HK-2 (cell line): Measurements from ENCODE around the gene DDX42.
"Not testable (repeated sequence)": the region's sequence is repeated elsewhere in the genome, so short reads cannot be mapped to it uniquely, and the experiment has no call there.

Experiments
- DNase-seq: peaks from one replicate; pipeline ENCODE4 v3.0.0-alpha.2; 2018; ENCODE audit not compliant: unreplicated experiment

Gene DDX42

DNA sequence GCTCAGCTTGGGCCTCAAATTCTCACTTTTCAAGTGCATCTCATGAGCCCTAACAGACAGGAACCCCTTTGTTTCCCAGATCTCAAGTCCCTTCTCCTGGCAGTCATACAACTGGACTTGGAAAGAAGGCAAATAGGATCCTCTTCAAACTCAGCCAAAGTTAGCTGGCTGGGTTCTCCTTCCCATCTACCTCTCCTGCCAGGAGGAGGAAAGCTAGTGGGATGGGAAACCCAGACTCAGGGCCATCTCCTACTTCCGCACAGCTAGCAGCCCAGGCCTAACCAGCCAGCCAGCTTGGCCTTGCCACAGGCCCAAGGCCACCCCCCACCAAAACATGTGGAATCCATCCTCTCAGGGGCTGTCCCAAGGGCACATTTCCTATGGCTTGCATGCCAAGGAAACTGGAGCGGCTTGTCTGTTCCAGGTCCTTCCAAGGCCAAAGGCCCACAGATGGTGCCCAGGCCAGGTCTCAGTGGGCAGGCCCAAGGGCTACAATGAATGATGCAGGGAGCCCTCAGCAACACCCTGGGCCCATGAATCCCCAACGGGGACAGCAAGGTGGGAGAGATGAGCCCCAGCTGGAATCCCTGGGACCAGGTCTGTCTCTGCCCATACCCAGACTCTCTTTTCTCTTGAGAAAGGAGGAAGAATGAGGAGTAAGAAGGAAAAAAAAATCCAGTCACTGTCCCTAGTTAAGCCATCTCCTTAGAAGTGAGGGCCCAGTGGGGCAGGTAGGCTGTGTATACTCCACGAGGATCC, 66.8 kb downstream of the DDX42 start:
- no peak for DNase-seq

DNA sequence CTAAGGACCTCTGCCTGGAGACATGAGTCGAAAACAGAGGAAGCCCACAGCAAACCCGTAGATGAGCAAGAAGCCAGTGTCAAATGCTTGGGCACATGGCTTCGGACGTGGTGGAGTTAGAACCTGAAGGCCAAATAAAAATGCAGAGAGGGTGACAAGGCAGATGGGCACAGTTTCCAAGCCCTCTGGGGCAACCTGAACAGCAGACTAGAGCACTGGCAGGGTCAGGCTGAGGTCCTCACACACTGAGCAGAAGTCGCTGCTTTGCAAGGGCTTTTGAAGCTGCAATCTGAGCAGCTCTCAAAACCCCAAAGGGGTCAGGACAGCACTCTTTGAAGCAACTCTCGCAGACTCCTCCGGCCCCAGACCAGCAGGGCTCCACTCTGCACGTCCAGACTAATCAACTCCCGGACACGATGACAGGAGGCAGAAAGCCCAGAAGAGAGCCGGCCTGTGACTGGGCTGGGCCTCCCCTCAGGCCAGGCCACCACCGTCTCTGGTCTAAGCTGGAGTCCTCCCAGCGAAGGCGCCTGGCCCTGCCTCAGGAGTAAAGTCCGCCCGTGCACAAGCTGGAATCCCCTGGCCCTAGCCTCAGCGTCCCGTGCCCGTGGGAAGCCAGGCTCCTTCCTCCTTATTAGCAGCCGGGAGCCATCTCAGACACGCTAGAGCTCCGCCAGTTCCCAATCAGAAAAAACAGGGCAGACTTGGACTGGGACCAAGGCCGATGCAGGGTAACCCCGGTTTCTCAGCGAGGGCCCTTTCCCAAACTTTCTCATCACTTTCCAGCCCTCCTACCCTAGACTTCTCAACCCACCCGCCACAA, 67.6 kb downstream of the DDX42 start:
- peak; percentile 57 for DNase-seq

GRCh38 chr17:63842173-63842539, 68.2 kb downstream of the DDX42 start:
- peak; percentile 43 for DNase-seq

- DNase-seq: peak; percentile 99
Observed at GRCh38 chr17:63842540-63843386, 68.8 kb downstream of the DDX42 start, which contains the start of gene SMARCD2. SMARCD2 (minus strand) TSS chr17:63842685; CDS start chr17:63842674, 11 bp downstream.

GRCh38 chr17:63843387-63843888, 69.5 kb downstream of the DDX42 start:
- peak; percentile 67 for DNase-seq

- DNase-seq: no peak
Observed at GRCh38 chr17:63843910-63844677, 70.1 kb downstream of the DDX42 start.

DNA sequence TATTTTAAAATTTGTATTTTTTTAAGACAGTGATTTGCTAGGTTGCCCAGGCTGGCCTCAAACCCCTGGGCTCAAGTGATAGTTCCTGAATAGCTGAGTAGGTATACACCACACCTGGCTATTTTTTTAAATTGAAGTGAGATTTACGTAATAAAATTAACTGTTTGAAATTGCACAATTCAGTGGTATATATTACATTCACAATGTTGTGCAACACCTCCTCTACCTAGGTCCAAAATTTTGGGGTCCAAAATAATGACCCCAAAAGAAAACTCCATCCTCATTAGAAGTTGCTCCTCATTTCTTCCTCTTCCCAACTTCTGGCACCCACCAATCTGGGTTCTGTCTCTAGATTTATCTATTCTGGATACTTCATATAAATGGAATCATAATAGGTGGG, 71.5 kb downstream of the DDX42 start:
- no peak for DNase-seq

- DNase-seq: no peak
Observed at GRCh38 chr17:63847525-63848249, 73.7 kb downstream of the DDX42 start.

DNA sequence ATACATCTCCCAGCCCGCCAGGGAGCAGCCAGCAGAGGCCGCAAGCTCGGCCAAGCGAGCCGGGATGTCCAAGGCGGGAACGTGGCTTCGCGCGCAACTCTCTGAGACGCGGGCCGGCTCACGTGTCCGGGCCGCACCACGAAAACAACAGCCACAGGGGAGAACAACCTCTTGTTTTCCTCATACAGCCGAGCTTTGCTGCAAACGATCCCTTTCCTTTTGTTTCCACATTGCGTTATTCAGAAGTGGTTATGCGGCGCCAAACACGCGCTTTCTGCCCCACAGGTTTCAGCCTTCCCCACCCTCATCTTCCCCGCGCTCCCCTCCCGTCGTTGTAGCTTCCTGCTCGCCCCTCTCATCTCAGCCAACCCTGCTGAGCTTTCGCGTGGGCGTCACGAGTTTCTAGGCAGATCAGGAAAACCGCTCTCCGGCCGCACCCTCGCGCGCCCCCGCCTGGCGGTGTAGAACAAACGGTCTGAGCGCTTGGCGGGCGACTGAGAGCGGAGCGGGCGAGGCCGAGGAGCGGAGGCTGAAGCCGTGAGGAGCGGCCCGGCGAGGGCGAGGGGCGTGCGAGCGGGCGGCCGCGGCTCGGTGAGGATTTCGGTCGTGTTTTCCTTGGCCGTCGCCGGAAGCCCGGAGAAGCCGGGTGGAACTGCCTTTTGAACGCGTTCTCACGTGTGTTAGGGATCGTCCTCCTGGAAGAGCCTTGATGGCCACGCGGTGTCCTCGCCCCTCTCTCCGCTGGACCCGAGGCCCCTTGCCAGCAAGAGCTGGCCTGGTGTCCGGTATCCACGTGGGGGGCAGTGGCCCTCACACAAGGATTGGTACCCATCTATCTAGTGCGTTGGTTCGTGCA, 75.1 kb downstream of the DDX42 start:
- peak; percentile 99 for DNase-seq

DNA sequence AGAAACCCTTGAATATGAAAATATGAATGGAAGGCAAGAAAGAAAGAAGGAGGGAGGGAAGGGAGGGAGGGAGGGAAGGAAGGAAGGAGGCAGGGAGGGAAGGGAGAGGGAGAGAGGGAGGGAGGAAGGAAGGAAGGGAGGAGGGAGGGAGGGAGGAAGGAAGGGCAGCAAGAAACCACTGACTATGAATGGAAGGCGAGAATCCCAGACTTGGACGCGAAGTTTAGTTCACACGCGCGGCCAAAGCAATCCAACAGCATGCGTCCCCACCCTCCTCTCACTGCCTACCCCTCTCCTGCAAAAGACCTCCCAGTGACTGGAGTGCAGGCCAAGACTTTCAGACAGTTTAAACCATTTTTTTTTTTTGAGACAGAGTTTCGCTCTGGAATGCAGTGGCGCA, 76.4 kb downstream of the DDX42 start:
- no peak for DNase-seq

DNA sequence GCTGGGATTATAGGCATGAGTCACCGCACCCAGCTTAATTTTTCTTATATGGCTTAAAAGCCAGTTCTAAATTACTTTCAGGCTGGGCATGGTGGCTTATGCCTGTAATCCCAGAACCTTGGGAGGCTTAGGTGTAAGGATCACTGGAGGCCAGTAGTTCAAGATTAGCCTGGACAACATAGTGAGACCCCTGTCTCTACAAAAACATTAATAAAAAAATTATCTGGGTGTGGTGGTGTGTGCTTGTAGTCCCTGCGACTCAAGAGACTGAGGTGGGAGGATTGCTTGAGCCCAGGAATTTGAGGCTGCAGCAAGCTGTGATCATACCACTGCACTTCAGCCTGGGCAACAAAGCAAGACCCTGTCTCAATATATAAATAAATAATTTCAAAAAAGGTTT, 79.3 kb downstream of the DDX42 start:
- DNase-seq: no peak

- no peak for DNase-seq
Observed at GRCh38 chr17:63854709-63855108, 80.7 kb downstream of the DDX42 start.

- no peak for DNase-seq
Observed at GRCh38 chr17:63855185-63855584, 81.2 kb downstream of the DDX42 start.

GRCh38 chr17:63856425-63856824, 82.5 kb downstream of the DDX42 start:
- DNase-seq: not testable (repeated sequence)

DNA sequence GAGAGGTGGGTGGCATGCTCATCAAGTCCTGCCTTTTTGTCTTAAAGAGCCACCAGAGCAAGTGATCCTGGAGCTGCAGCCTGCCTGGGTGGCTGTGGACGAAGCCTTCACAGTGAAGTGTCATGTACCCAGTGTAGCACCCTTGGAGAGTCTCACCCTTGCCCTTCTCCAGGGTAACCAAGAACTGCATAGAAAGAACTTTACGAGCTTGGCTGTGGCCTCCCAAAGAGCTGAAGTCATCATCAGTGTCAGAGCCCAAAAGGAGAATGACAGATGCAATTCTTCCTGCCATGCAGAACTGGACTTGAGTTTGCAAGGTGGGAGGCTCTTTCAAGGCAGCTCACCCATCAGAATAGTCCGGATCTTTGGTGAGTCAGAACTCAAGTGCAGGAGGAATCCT, 85.3 kb downstream of the DDX42 start:
- DNase-seq: no peak

- DNase-seq: not testable (repeated sequence)
Observed at GRCh38 chr17:63866625-63867024, 92.7 kb downstream of the DDX42 start.
